GM06990 (cell line): ENCODE data around the gene LEFTY2.
"Not testable (repeated sequence)": the region's sequence is repeated elsewhere in the genome, so short reads cannot be mapped to it uniquely, and the experiment has no call there.

Source experiments
- DNase-seq: peaks from one replicate; pipeline ENCODE4 v3.0.0-alpha.2; 2011; ENCODE audit not compliant: insufficient read length; ENCODE audit errors: extremely low read depth
- H3K27me3 ChIP-seq: replicated peaks from 2 replicates; pipeline ENCODE4 v1.6.0; 2011; ENCODE audit warnings: low read length; ENCODE audit not compliant: control insufficient read depth, insufficient read depth
- H3K36me3 ChIP-seq: 2 replicates; pipeline ENCODE4 v1.5.1; 2011; ENCODE audit warnings: low read length; ENCODE audit not compliant: control insufficient read depth, insufficient read depth
- H3K4me3 ChIP-seq: replicated peaks from 2 replicates; pipeline ENCODE4 v1.5.1; 2011; ENCODE audit warnings: low read depth, mild to moderate bottlenecking, control low read depth, low read length
- TF ChIP-seq, protein P1 (sequence below): IDR thresholded peaks from 2 replicates; pipeline ENCODE4 v1.5.1; 2011; ENCODE audit warnings: low read length, control low read depth, mild to moderate bottlenecking, inconsistent platforms; ENCODE audit not compliant: insufficient read depth, poor library complexity, severe bottlenecking

LEFTY2 gene

DNA sequence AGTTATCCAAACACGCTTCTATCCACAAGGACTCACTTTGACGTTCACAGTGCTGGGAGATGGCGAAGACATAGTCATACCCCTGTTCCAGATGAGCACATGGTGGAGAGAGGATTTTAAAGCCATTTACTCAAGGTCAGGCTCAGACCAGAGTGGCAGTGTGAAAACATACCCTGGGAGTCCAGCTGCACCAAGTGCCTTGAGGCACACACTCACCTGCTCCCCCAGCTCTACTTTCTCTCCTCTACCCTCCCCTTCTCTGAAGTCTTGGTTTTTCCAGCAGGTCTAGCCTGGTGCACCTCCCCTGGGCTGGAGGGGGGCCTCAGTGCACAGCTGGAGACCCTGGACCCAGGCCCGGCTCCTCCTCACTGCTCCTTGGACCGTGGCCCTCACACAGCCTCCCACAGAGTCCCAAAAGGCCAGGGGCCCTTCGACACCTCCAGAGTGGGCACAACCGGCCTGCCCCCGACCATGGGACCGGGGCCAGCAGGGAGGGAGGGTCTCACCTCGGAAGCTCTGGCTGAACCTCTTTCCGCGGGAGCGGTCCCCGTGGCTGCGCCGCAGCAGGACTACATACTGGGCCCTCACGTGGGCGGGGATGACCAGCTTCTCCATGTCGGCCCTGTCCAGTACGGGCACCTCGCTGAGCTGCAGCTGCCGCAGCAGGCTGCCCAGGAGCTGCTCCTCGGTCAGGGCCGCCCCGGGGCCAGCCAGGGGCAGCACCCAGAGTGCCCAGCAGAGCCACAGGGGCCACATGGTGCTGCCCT, 452 bp downstream of the LEFTY2 start:
- no peak for DNase-seq
- no peaks in the 10 kb centered on the region for H3K27me3 ChIP-seq
- TF ChIP-seq, protein P1, sequence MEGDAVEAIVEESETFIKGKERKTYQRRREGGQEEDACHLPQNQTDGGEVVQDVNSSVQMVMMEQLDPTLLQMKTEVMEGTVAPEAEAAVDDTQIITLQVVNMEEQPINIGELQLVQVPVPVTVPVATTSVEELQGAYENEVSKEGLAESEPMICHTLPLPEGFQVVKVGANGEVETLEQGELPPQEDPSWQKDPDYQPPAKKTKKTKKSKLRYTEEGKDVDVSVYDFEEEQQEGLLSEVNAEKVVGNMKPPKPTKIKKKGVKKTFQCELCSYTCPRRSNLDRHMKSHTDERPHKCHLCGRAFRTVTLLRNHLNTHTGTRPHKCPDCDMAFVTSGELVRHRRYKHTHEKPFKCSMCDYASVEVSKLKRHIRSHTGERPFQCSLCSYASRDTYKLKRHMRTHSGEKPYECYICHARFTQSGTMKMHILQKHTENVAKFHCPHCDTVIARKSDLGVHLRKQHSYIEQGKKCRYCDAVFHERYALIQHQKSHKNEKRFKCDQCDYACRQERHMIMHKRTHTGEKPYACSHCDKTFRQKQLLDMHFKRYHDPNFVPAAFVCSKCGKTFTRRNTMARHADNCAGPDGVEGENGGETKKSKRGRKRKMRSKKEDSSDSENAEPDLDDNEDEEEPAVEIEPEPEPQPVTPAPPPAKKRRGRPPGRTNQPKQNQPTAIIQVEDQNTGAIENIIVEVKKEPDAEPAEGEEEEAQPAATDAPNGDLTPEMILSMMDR = no peak
- H3K36me3 ChIP-seq = no peaks in the 10 kb centered on the region
- no peak overlapping the region for H3K4me3 ChIP-seq

DNA sequence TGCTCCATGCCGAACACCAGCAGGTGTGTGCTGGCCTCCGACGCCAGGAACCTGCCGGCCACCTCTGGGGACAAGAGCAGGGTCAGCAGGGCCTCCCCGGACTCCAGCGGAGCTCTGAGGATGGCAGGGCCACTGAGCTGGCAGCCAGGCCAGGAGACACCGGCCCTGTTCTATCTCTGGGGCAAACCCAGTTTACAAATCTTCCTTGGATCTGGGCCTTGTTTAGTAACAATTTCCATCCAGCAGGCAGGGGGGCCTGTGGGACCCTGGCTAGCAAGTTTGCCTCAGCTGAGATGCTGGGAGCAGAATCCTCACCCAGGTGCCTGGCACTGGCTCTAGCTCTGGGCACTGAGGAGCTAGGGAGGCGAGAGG, 1.1 kb downstream of the LEFTY2 start:
- not testable (repeated sequence) for DNase-seq, H3K4me3 ChIP-seq, H3K27me3 ChIP-seq, H3K36me3 ChIP-seq

DNA sequence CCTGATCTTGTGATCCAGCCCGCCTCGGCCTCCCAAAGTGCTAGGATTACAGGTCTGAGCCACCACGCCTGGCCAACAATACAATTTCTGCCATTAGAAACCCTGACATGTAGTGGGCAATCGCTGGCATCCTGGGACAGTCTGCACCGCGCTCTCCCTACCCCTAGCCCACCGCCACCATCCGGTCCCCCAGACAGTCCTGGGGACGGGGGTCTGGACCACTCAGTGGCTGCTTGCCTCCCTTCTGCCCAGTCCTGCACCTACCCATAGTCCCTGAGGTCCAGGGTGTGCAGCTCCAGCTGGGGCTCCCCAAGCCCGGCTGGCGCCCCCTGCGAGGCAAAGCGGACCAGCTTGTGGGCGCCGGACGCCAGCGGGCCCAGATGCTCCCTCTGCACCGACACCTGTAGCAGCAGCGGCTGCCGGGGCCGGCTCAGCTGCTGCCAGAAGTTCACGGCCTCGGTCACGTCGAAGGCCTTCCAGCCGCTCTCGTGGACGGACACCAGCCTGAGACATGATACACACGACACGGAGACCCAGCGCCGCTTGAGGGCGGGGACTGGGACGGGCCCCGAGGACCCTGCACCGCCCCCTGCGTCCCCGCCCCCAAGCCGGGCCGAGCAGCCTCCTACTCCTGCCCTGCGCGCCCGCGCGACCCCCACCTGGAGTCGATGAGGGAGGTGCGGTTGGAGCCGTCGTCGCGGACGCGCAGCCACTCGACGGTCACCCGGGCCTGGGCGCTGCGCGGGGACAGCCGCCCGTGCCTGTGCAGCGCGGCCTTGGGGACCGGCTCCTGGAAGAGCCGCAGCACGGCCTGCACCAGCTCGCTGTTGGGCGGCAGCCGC, 1.7 kb downstream of the LEFTY2 start:
- not testable (repeated sequence) for DNase-seq, H3K27me3 ChIP-seq, H3K4me3 ChIP-seq, H3K36me3 ChIP-seq

DNA sequence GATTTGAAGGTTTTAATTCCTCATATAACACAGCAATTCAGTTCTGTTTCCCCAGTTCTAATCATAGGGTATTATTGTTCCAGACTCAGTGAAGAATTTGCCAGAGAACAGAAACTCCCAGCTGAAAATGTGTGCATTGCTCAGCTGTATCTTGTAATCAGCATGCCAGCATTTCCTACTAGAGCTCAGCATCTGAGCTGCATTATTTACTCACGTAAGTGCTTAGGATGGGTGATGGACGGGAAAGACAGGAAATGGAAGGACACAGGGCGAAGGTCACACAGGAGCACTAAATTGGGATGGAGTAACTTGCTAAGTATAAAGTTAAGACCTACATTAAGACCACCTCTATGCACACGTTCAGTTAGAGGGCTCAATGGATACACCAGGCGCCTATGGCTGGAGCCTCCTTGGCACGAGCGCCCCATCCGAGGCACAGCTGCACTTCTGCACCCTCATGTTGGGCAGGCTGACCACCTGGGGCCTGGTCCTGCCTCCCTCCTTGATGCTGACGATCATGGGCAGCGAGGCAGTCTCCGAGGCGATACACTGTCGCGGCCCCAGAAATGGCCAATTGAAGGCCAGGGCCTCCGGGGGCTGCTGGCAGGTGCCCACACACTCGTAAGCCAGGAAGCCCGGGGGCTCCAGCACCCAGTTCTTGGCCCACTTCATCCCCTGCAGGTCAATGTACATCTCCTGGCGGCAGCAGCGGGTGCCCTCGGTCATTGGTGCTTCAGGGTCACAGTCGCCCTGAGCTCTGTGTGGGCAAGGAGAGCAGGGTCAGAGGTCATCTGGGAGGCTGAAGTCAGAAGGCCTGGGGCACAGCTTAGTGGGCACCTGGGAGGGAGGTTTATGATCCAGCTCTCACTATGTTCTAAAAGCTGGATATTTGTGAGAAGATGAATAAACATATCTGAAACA, 3.7 kb downstream of the LEFTY2 start:
- no peak for DNase-seq
- TF ChIP-seq, protein P1 = no peak
- H3K27me3 ChIP-seq = no peaks in the 10 kb centered on the region
- H3K4me3 ChIP-seq = no peak overlapping the region
- H3K36me3 ChIP-seq = no peaks in the 10 kb centered on the region

DNA sequence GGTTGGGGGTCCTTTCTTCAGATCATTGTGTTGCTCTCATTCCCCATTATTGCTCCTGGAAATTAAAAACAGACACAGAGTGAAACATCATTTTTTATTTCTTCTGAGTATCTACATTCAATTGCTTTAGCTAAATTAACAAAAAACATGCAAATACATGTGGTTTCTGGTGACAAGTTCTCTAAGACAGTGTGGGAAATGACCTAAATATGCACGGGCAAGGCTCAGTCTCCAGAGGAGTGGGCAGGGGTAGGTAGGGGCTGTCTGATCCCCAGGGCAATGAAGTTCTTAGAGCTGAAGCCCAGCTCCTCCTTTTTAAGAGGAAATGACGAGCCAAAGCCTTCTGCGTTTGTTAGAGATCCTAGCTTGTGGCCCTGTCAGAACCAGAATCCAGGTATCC, 4.5 kb downstream of the LEFTY2 start:
- H3K27me3 ChIP-seq = no peaks in the 10 kb centered on the region
- no peak overlapping the region for H3K4me3 ChIP-seq
- DNase-seq = no peak
- TF ChIP-seq, protein P1 = no peak
- H3K36me3 ChIP-seq = no peaks in the 10 kb centered on the region

DNA sequence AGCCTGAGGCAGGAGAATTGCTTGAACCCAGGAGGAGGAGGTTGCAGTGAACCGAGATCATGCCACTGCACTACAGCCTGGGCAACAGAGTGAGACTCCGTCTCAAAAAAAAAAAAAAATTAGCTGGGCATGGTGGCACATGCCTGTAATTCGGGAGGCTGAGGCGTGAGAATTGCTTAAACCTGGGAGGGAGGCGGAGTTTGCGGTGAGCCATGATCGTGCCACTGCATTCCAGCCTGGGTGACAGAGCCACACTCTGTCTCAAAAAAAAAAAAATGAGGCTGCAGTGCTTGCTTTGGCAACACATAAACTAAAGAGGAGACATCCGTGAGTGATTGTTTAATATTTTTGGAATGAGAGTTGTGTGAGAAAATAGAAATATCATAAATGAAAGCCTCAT, 4.9 kb downstream of the LEFTY2 start:
- not testable (repeated sequence) for H3K36me3 ChIP-seq, DNase-seq, H3K4me3 ChIP-seq, H3K27me3 ChIP-seq
